ENCODE measurements around the gene C1orf21.

C1orf21 gene

DNA sequence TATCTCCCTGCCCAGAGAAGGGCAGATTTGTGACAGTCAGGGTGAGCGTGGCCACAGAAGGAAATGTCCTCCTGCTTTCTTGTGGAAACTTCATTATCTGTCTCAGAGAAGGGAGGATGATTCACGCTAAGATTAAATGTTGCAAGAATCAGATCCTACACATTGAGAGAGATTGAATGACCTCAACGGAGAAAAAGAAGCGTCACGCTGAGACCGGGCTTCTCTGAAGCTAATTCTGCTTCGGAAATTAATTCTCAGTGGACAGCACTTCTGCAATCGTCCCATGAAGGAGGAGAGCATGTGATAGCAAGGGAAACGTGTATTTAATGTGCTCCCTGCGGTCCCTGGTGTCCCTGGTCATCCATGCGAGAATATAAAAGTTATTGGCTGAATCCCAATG lies 19.8 kb upstream of the C1orf21 start:
- ChIA-PET CTCF (interaction anchor here (1.1 kb wide), 1 partner anchor 12 kb away, joined by 3 read pairs; no protein-coding TSS in a partner anchor), POLR2A (no interaction called here)
- DNase-seq (ENCODE audit: extremely low spot score), result no peak
- no peak for TF ChIP-seq CTBP1 (IDR thresholded peaks at IDR 0.05; ENCODE audit: borderline replicate concordance)
- no peak for TF ChIP-seq L3MBTL2 (conservative IDR thresholded peaks at IDR 0.05)
- TF ChIP-seq NFRKB (IDR thresholded peaks at IDR 0.05), result no peak
- TF ChIP-seq TARDBP (IDR thresholded peaks at IDR 0.05), result no peak
- no peak for TF ChIP-seq ELF4 (IDR thresholded peaks at IDR 0.05)
- TF ChIP-seq FOXK2 (IDR thresholded peaks at IDR 0.05), result no peak
- TF ChIP-seq SP1 (IDR thresholded peaks at IDR 0.05), result no peak
- no peak for TF ChIP-seq HDGF (IDR thresholded peaks at IDR 0.05; ENCODE audit: borderline replicate concordance)
- TF ChIP-seq SUZ12 (IDR thresholded peaks at IDR 0.05), result no peak
- TF ChIP-seq FOXM1 (IDR thresholded peaks at IDR 0.05; ENCODE audit: borderline replicate concordance), result no peak
- TF ChIP-seq BHLHE40 (IDR thresholded peaks at IDR 0.05; ENCODE audit: borderline replicate concordance), result no peak
- no peak for TF ChIP-seq ZNF384 (IDR thresholded peaks at IDR 0.05)
- no peak for TF ChIP-seq LEF1 (IDR thresholded peaks at IDR 0.05; ENCODE audit: borderline replicate concordance)
- no peak for TF ChIP-seq FOXA1 (IDR thresholded peaks at IDR 0.05)
- no peak for TF ChIP-seq ARNT (IDR thresholded peaks at IDR 0.05)
- no peak for TF ChIP-seq PKNOX1 (IDR thresholded peaks at IDR 0.05)

- ChIA-PET POLR2A (no interaction called here), CTCF (interaction anchor here (1.1 kb wide), 1 partner anchor 11 kb away, joined by 3 read pairs; no protein-coding TSS in a partner anchor)
- TF ChIP-seq L3MBTL2 (conservative IDR thresholded peaks at IDR 0.05) (no peak), PKNOX1 (IDR thresholded peaks at IDR 0.05) (no peak), FOXA1 (IDR thresholded peaks at IDR 0.05) (no peak), BHLHE40 (IDR thresholded peaks at IDR 0.05; ENCODE audit: borderline replicate concordance) (no peak), ZNF384 (IDR thresholded peaks at IDR 0.05) (no peak), SUZ12 (IDR thresholded peaks at IDR 0.05) (no peak), FOXK2 (IDR thresholded peaks at IDR 0.05) (no peak), CTBP1 (IDR thresholded peaks at IDR 0.05; ENCODE audit: borderline replicate concordance) (no peak)
- no peak for DNase-seq (ENCODE audit: extremely low spot score)
These were observed 19.3 kb upstream of the C1orf21 start for GRCh38 chr1:184367427-184368038.

- ChIA-PET CTCF (no interaction called here), POLR2A (no interaction called here)
- DNase-seq (ENCODE audit: extremely low spot score), result no peak
- no peak for TF ChIP-seq NFRKB (IDR thresholded peaks at IDR 0.05)
- no peak for TF ChIP-seq PKNOX1 (IDR thresholded peaks at IDR 0.05)
- TF ChIP-seq ELF4 (IDR thresholded peaks at IDR 0.05), result no peak
- no peak for TF ChIP-seq FOXK2 (IDR thresholded peaks at IDR 0.05)
These were observed 18.5 kb upstream of the C1orf21 start for GRCh38 chr1:184368354-184368753.

DNA sequence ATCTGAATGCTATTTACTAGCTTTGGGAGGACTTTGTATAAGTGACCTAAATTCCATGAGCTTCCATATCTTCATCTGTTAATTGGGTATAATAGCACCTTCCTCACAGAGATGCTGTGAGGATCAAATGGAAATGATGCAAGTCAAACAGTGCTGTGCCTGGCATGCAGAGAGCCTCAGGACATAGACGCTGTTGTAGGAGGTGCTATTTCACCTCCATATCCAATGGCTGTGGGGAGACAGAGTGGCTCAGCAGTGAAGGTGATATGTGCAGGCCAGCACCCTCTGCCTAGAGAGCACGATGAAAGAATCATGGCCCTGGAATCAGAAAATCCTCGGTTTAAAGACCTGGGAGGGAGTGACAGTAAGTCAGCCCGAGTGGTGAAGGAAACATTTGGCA lies 16.0 kb upstream of the C1orf21 start:
- CTCF ChIA-PET, result no interaction called here
- POLR2A ChIA-PET, result no interaction called here
- TF ChIP-seq ARNT (IDR thresholded peaks at IDR 0.05), result no peak
- no peak for TF ChIP-seq CTBP1 (IDR thresholded peaks at IDR 0.05; ENCODE audit: borderline replicate concordance)
- TF ChIP-seq FOXM1 (IDR thresholded peaks at IDR 0.05; ENCODE audit: borderline replicate concordance), result no peak
- TF ChIP-seq FOXA1 (IDR thresholded peaks at IDR 0.05), result no peak
- TF ChIP-seq LEF1 (IDR thresholded peaks at IDR 0.05; ENCODE audit: borderline replicate concordance), result no peak
- TF ChIP-seq SUZ12 (IDR thresholded peaks at IDR 0.05), result no peak
- DNase-seq (ENCODE audit: extremely low spot score), result no peak

DNA sequence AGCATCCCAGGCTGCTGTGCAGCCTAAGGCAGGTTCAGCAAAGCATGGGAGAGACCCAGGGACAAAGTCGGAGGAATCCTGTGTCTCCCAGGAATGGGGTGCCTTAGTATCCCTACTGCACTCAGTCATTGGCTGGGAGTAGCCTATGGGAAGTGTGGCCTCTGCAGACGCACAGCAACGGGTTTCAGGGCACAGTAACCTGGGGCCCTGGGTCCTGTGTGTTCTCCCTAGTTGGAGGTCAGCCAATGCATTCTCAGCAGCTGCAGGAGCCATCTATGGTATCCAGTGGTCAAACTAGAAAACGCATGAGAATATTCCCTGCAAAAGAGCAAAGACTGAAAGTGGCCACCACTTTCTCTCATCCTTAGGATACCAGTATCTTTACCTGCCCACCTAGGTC lies 13.7 kb upstream of the C1orf21 start:
- DNase-seq (ENCODE audit: extremely low spot score), result no peak
- ChIA-PET CTCF (no interaction called here), POLR2A (no interaction called here)
- TF ChIP-seq FOXK2 (IDR thresholded peaks at IDR 0.05) (no peak), ELF4 (IDR thresholded peaks at IDR 0.05) (no peak), LEF1 (IDR thresholded peaks at IDR 0.05; ENCODE audit: borderline replicate concordance) (no peak)

DNA sequence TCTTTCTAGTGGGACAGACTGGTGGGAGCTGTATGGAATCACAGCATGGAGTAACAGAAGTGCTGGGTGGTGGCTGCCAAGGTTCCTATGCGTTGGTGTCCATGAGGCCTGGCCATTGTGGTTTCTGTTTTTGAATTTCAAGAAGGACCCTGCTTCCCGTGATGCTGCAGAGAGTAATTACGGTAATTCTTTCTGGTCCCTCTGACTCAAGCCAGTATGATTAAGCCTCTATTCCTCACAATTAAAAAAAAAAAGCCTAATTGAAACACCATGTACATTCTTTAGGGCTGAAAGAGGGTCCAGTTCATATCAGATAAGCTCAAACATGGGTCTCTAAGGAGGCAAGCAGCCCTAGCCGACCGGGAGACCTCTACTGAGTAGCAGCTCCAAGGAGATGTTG lies 10.5 kb upstream of the C1orf21 start:
- CTCF ChIA-PET, result no interaction called here
- no peak for DNase-seq (ENCODE audit: extremely low spot score)
- TF ChIP-seq LEF1 (IDR thresholded peaks at IDR 0.05; ENCODE audit: borderline replicate concordance), result no peak
- TF ChIP-seq TARDBP (IDR thresholded peaks at IDR 0.05), result no peak
- TF ChIP-seq FOXM1 (IDR thresholded peaks at IDR 0.05; ENCODE audit: borderline replicate concordance), result no peak
- POLR2A ChIA-PET, result interaction anchor here (1.1 kb wide), 1 partner anchor 10 kb away, joined by 4 read pairs; the partner anchor contains the start of gene C1orf21

DNA sequence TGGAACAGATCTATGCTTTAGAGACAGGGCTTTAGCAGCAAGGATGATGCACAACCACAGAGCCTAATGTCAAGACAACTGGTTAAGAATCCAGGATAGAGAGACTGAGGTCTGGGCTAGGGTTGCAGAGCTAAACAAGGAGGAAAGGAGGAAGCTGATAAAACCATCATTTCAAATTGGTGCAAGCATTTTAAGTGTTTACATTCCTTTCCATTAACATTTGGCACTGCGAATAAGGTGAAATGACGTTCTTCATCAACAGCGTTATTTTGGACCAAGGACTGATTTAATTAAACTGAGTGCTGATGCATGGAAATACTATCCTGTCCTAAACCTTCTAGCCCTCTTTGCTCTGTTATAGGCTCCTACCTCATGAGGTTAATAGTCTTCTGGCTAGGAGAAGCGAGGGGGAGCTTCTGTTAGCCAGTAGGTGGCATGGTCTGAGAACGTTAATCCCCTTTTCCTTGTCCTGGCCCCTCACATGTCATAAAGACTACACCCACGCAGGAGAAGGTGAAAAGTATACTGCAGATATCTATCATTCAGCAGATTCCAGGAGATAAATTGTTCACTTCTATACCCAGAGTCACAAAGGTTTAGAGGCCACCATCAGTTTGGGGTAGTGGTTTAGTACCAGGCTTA lies 7.6 kb upstream of the C1orf21 start:
- CTCF ChIA-PET, result interaction anchor here (1.1 to 4.0 kb wide), 4 partner anchors 8 to 285 kb away, joined by 3 to 31 read pairs (median 4); partner anchors contain the start of gene C1orf21
- POLR2A ChIA-PET, result no interaction called here
- DNase-seq (ENCODE audit: extremely low spot score), result no peak
- no peak for TF ChIP-seq BHLHE40 (IDR thresholded peaks at IDR 0.05; ENCODE audit: borderline replicate concordance)

All from HEK293T (cell line).